ENCODE measurements around the gene POLD1. TPM values are rescaled to one million over a fixed set of nuclear protein-coding genes. Genes with fewer than 3 reads are reported as not detected.

Gene POLD1
- total and polyA plus RNA-seq, 2 experiments from 2014 or later, result 73.8 to 74.3 TPM

- Histone ChIP-seq H3K36me3 (no peaks in the 10 kb centered on the region), H3K4me1 (ENCODE audit: low read depth) (peaks cover 3% of the 10 kb centered on the region), H3K27ac (no peak overlapping the region), H3K27me3 (peaks cover 17% of the 10 kb centered on the region), H3K4me3 (peak overlapping the region; percentile 13), H3K9me3 (ENCODE audit: low read depth) (no peaks in the 10 kb centered on the region)
- DNase-seq (ENCODE audit: low read depth in 1 of 2, low spot score in 1 of 2), result no peak
- TF ChIP-seq CTCF (IDR thresholded peaks at IDR 0.05; ENCODE audit: low read depth, low read length), result no peak
Observed at GRCh38 chr19:50419022-50419579, 35.0 kb downstream of the POLD1 start.

GRCh38 chr19:50419580-50420035, 35.5 kb downstream of the POLD1 start:
- H3K4me3 ChIP-seq, result no peak overlapping the region
- no peak for DNase-seq (ENCODE audit: low read depth in 1 of 2, low spot score in 1 of 2)
- no peak overlapping the region for H3K27ac ChIP-seq
- TF ChIP-seq CTCF (IDR thresholded peaks at IDR 0.05; ENCODE audit: low read depth, low read length), result no peak
- peaks cover 3% of the 10 kb centered on the region for H3K4me1 ChIP-seq (ENCODE audit: low read depth)
- H3K9me3 ChIP-seq (ENCODE audit: low read depth), result no peaks in the 10 kb centered on the region
- H3K27me3 ChIP-seq, result peaks cover 17% of the 10 kb centered on the region
- no peaks in the 10 kb centered on the region for H3K36me3 ChIP-seq

GRCh38 chr19:50420127-50420526, 36.0 kb downstream of the POLD1 start:
- H3K27me3 ChIP-seq, result peaks cover 17% of the 10 kb centered on the region
- no peak overlapping the region for H3K27ac ChIP-seq
- no peak for DNase-seq (ENCODE audit: low read depth in 1 of 2, low spot score in 1 of 2)
- H3K36me3 ChIP-seq, result no peaks in the 10 kb centered on the region
- H3K4me1 ChIP-seq (ENCODE audit: low read depth), result peaks cover 3% of the 10 kb centered on the region
- no peak overlapping the region for H3K4me3 ChIP-seq
- no peak for TF ChIP-seq CTCF (IDR thresholded peaks at IDR 0.05; ENCODE audit: low read depth, low read length)
- no peaks in the 10 kb centered on the region for H3K9me3 ChIP-seq (ENCODE audit: low read depth)

- no peak for TF ChIP-seq CTCF (IDR thresholded peaks at IDR 0.05; ENCODE audit: low read depth, low read length)
- Histone ChIP-seq H3K27ac (no peak overlapping the region), H3K4me1 (ENCODE audit: low read depth) (peaks cover 3% of the 10 kb centered on the region), H3K4me3 (no peak overlapping the region), H3K9me3 (ENCODE audit: low read depth) (no peaks in the 10 kb centered on the region), H3K36me3 (no peaks in the 10 kb centered on the region), H3K27me3 (peaks cover 17% of the 10 kb centered on the region)
- DNase-seq (ENCODE audit: low read depth in 1 of 2, low spot score in 1 of 2), result no peak
Observed at GRCh38 chr19:50420808-50421207, 36.7 kb downstream of the POLD1 start.

GRCh38 chr19:50422397-50423278, 38.5 kb downstream of the POLD1 start:
- H3K4me3 ChIP-seq, result no peak overlapping the region
- peaks cover 17% of the 10 kb centered on the region for H3K27me3 ChIP-seq
- H3K4me1 ChIP-seq (ENCODE audit: low read depth), result peaks cover 3% of the 10 kb centered on the region
- no peak overlapping the region for H3K27ac ChIP-seq
- no peak for DNase-seq (ENCODE audit: low read depth in 1 of 2, low spot score in 1 of 2)
- no peaks in the 10 kb centered on the region for H3K36me3 ChIP-seq
- no peak for TF ChIP-seq CTCF (IDR thresholded peaks at IDR 0.05; ENCODE audit: low read depth, low read length)
- H3K9me3 ChIP-seq (ENCODE audit: low read depth), result no peaks in the 10 kb centered on the region

Data from cardiac muscle cell (in vitro differentiated cells and primary cell).